Endothelial cell of umbilical vein (primary cell): ENCODE measurements around the gene CENPB. TPM values are rescaled to one million over a fixed set of nuclear protein-coding genes. Genes with fewer than 3 reads are reported as not detected.

ENCODE experiments used
- BruUV-seq: library from RNA; stranded (reverse); fragments of 400-500 nt; replicated peaks from 2 replicates; lab custom pipeline; 2021; lab: Mats Ljungman, UMichigan
- CTCF ChIA-PET: fragments of 300-600, 350-600 bp; sonication (Branson Sonifier 250); formaldehyde crosslinking; loops from one replicate; lab custom pipeline; 2021; ENCODE audit warnings: antibody characterized with exemption, inconsistent platforms; lab: Charles Lee
- POLR2A ChIA-PET: fragments of 300-600, 350-600 bp; sonication (Branson Sonifier 250); formaldehyde crosslinking; loops from one replicate; lab custom pipeline; 2021; ENCODE audit warnings: antibody characterized with exemption, inconsistent platforms; lab: Charles Lee
- DNase-seq: peaks from one replicate; pipeline ENCODE4 v3.0.0-alpha.2; 2011; ENCODE audit warnings: low read depth, low spot score
- FAIRE-seq: peaks from 2 replicates; lab custom pipeline; 2011; peaks lifted over from hg19 to GRCh38; lab: Jason Lieb, UNC
- H2AFZ ChIP-seq: 2 replicates; pipeline ENCODE4 v1.6.0; 2012; ENCODE audit warnings: low read depth, low read length, control low read depth, inconsistent platforms
- H3K27ac ChIP-seq: 2 replicates; pipeline ENCODE4 v1.5.1; 2011; ENCODE audit warnings: low read depth, mild to moderate bottlenecking, control low read depth, low read length, moderate library complexity; ENCODE audit not compliant: insufficient read depth
- H3K27me3 ChIP-seq, 2 experiments: 2 replicates each; pipeline versions ENCODE4 v1.6.0 to v1.6.1; 2011; ENCODE audit warnings: low read length in 2 of 2, mixed read lengths in 1 of 2; ENCODE audit not compliant: control insufficient read depth in 2 of 2, insufficient read depth in 2 of 2
- H3K36me3 ChIP-seq, 2 experiments: 2 replicates in 1 of 2; 3 replicates in 1 of 2; pipeline ENCODE4 v1.5.1; 2011; ENCODE audit warnings: low read length in 2 of 2, mild to moderate bottlenecking in 1 of 2, moderate library complexity in 1 of 2; ENCODE audit not compliant: control insufficient read depth in 2 of 2, insufficient read depth in 2 of 2; ENCODE audit errors: extremely low read depth in 1 of 2
- H3K4me1 ChIP-seq: 3 replicates; pipeline ENCODE4 v1.5.1; 2011; ENCODE audit warnings: mild to moderate bottlenecking, low read length; ENCODE audit not compliant: control insufficient read depth, insufficient read depth; ENCODE audit errors: extremely low read depth
- H3K4me2 ChIP-seq: 2 replicates; pipeline ENCODE4 v1.6.1; 2011; ENCODE audit warnings: low read length, control low read depth, mixed read lengths; ENCODE audit not compliant: insufficient read depth
- H3K4me3 ChIP-seq, 3 experiments: fragments of 200-600 bp in 1 of 3; sonication (generic), shearing (Covaris generic) in 1 of 3; replicated peaks in 1 of 3; 2 replicates each; pipeline ENCODE4 v1.5.1; 2011 to 2016; ENCODE audit warnings: control low read depth in 3 of 3, low read length in 3 of 3, mild to moderate bottlenecking in 2 of 3, inconsistent platforms in 1 of 3, low read depth in 1 of 3, moderate library complexity in 1 of 3; ENCODE audit not compliant: insufficient read depth in 1 of 3
- H3K79me2 ChIP-seq: 2 replicates; pipeline ENCODE4 v1.6.0; 2012; ENCODE audit warnings: low read length, inconsistent platforms; ENCODE audit not compliant: control insufficient read depth, insufficient read depth
- H3K9ac ChIP-seq: replicated peaks from 2 replicates; pipeline ENCODE3; 2011; ENCODE audit warnings: low read length, control low read depth; ENCODE audit not compliant: insufficient read depth; ENCODE audit errors: extremely low read depth
- H3K9me1 ChIP-seq: replicated peaks from 3 replicates; pipeline ENCODE4 v1.6.0; 2011; ENCODE audit warnings: mild to moderate bottlenecking, low read length; ENCODE audit not compliant: control insufficient read depth, insufficient read depth; ENCODE audit errors: extremely low read depth
- H3K9me3 ChIP-seq: replicated peaks from 2 replicates; pipeline ENCODE4 v1.5.1; 2012; ENCODE audit warnings: low read length, inconsistent platforms; ENCODE audit not compliant: control insufficient read depth, insufficient read depth
- H4K20me1 ChIP-seq: replicated peaks from 2 replicates; pipeline ENCODE3; 2011; ENCODE audit warnings: mild to moderate bottlenecking, low read length; ENCODE audit not compliant: control insufficient read depth, insufficient read depth; ENCODE audit errors: extremely low read depth
- CTCF ChIP-seq, 2 donors: IDR thresholded peaks; 1 replicate in 1 of 2; 2 replicates in 1 of 2; pipeline ENCODE4 v1.5.1; 2011; ENCODE audit warnings: low read length in 2 of 2, mild to moderate bottlenecking in 2 of 2, moderate library complexity in 2 of 2, control low read depth in 1 of 2, inconsistent platforms in 1 of 2, low read depth in 1 of 2; ENCODE audit not compliant: insufficient read depth in 1 of 2; ENCODE audit errors: extremely low read depth in 1 of 2
- EZH2 ChIP-seq: IDR thresholded peaks from 2 replicates; pipeline ENCODE4 v1.6.1; 2012; ENCODE audit warnings: borderline replicate concordance, low read depth, mild to moderate bottlenecking, moderate library complexity, low read length, inconsistent platforms; ENCODE audit not compliant: severe bottlenecking
- FOS ChIP-seq: IDR thresholded peaks from 2 replicates; pipeline ENCODE4 v1.6.1; 2011; ENCODE audit warnings: mild to moderate bottlenecking, low read length, moderate library complexity, borderline replicate concordance; ENCODE audit not compliant: insufficient read depth
- GATA2 ChIP-seq: IDR thresholded peaks from 2 replicates; pipeline ENCODE4 v1.7.0; 2011; ENCODE audit warnings: low read depth, mild to moderate bottlenecking, moderate library complexity, mixed read lengths, low read length; ENCODE audit not compliant: insufficient read length, insufficient read depth
- JUN ChIP-seq: IDR thresholded peaks from 2 replicates; pipeline ENCODE4 v1.6.1; 2011; ENCODE audit warnings: borderline replicate concordance, low read depth; ENCODE audit not compliant: insufficient read length, insufficient read depth
- MAX ChIP-seq: IDR thresholded peaks from 2 replicates; pipeline ENCODE4 v1.6.1; 2011; ENCODE audit not compliant: insufficient read depth, insufficient read length
- MYC ChIP-seq: IDR thresholded peaks from one replicate; pipeline ENCODE4 v1.6.1; 2011; ENCODE audit warnings: mild to moderate bottlenecking, low read depth, low read length
- dilution Hi-C: fragments of 300-500 bp; cut with MboI; formaldehyde crosslinking; loops from one replicate; pipeline ENCODE4 v1.15.0; 2019; ENCODE audit warnings: low sequenced_read_pairs; ENCODE audit not compliant: extremely low pct_ligation_motif_present
- intact Hi-C: fragments of 100-400 bp; cut with micrococcal nuclease; formaldehyde crosslinking; loops from one replicate; pipeline ENCODE4 v1.10.0; 2022
- polyA plus RNA-seq, 4 experiments: library from polyadenylated mRNA; depleted of rRNA in 3 of 4; stranded (reverse) in 3 of 4; unstranded in 1 of 4; fragments of >200 nt; gene quantifications; 2 replicates each; pipeline versions ENCODE4 v1.2.1 to v1.2.3, GENCODE V29; 2011 to 2012; ENCODE audit warnings: missing spikeins in 1 of 4
- total RNA-seq: library from RNA; stranded (reverse); gene quantifications from 2 replicates; pipeline ENCODE4 v1.2.3, GENCODE V29; 2021

The CENPB gene
- total and polyA plus RNA-seq, 2 donors (not counting 3 experiments of a cell fraction or from before 2014, with no cell fraction given), result 30.4 to 90.3 TPM

- dilution Hi-C loops, result no loop called here
- Histone ChIP-seq H3K9me1 (no peaks in the 10 kb centered on the region), H3K27me3 (no peaks in the 10 kb centered on the region), H3K36me3 (peaks cover 2 to 9% of the 10 kb centered on the region in 2 experiments), H3K9ac (peak overlapping the region; percentile 94), H3K4me2 (peak overlapping the region; percentile 31), H4K20me1 (no peaks in the 10 kb centered on the region), H3K27ac (peak overlapping the region; percentile 84), H2AFZ (peak overlapping the region; percentile 29), H3K79me2 (peaks cover 4% of the 10 kb centered on the region), H3K4me1 (peaks cover 7% of the 10 kb centered on the region), H3K4me3 (peak overlapping the region in 2 of 3 experiments; percentile 31 to 55), H3K9me3 (no peaks in the 10 kb centered on the region)
- DNase-seq (no peak), FAIRE-seq (no peak)
- intact Hi-C loops, result loop anchor here (1.0 to 2.0 kb wide), 8 partner anchors 8 to 195 kb away; partner anchors contain the start of genes CDC25B, CENPB, MAVS and PANK2
- no peak for TF ChIP-seq GATA2
- no peak for TF ChIP-seq JUN
- TF ChIP-seq MAX, result no peak
- TF ChIP-seq CTCF (IDR thresholded peaks at IDR 0.05; ENCODE audit: extremely low read depth in 1 of 2, insufficient read depth in 1 of 2, low read depth in 1 of 2, low read length in 2 of 2), result no peak
- no peak for TF ChIP-seq MYC
- TF ChIP-seq FOS, result no peak
- TF ChIP-seq EZH2, result no peak
- ChIA-PET CTCF (interaction anchor here (0.6 to 5.1 kb wide), 13 partner anchors 19 to 1000 kb away, joined by 3 to 214 read pairs (median 9); partner anchors contain the start of genes ADISSP, CDC25B, CENPB and SPEF1), POLR2A (interaction anchor here (0.7 to 1.7 kb wide), 3 partner anchors 24 to 1013 kb away, joined by 4 to 7 read pairs (median 4); no protein-coding TSS in a partner anchor)
- BruUV-seq, result TSS peak; percentile 28
These were observed 33.0 kb upstream of the CENPB start for GRCh38 chr20:3819411-3820047.
